H1 (cell line): ENCODE measurements around the gene KANSL3. TPM values are rescaled to one million over a fixed set of nuclear protein-coding genes. Genes with fewer than 3 reads are reported as not detected.

ENCODE experiments used
- CTCF ChIA-PET: fragments of 300-600 bp; sonication (Branson Sonifier 250); formaldehyde crosslinking; loops from one replicate; lab custom pipeline; 2021; ENCODE audit not compliant: partially characterized antibody; lab: Charles Lee
- POLR2A ChIA-PET: fragments of 300-600 bp; sonication (Branson Sonifier 250); formaldehyde crosslinking; loops from one replicate; lab custom pipeline; 2021; ENCODE audit warnings: inconsistent platforms; ENCODE audit not compliant: partially characterized antibody; lab: Charles Lee
- DNase-seq, 2 experiments: peaks; one replicate each; pipeline versions ENCODE4 v3.0.0 to v3.0.0-alpha.2; 2010 to 2022; ENCODE audit warnings: low spot score in 2 of 2, low read depth in 1 of 2, mixed read lengths in 1 of 2
- FAIRE-seq: peaks from 2 replicates; lab custom pipeline; 2011; peaks lifted over from hg19 to GRCh38; lab: Jason Lieb, UNC
- H2AFZ ChIP-seq: 2 replicates; pipeline ENCODE4 v1.8.1; 2012; ENCODE audit warnings: low read length, inconsistent platforms
- H2AK5ac ChIP-seq: 2 replicates; pipeline ENCODE4 v1.6.1; 2013; ENCODE audit warnings: low read depth, low read length
- H2BK120ac ChIP-seq: replicated peaks from 2 replicates; pipeline ENCODE3; 2013; ENCODE audit warnings: low read depth, low read length, inconsistent platforms
- H2BK12ac ChIP-seq: 2 replicates; pipeline ENCODE4 v1.6.1; 2013; ENCODE audit warnings: low read depth, low read length
- H2BK15ac ChIP-seq: 2 replicates; pipeline ENCODE4 v1.6.1; 2013; ENCODE audit warnings: low read length
- H2BK20ac ChIP-seq: 2 replicates; pipeline ENCODE4 v1.6.1; 2013; ENCODE audit warnings: low read length
- H2BK5ac ChIP-seq: 2 replicates; pipeline ENCODE4 v1.6.1; 2013; ENCODE audit warnings: low read depth, low read length
- H3K14ac ChIP-seq: 2 replicates; pipeline ENCODE4 v1.6.1; 2013; ENCODE audit warnings: inconsistent platforms; ENCODE audit not compliant: insufficient read length
- H3K18ac ChIP-seq: 2 replicates; pipeline ENCODE4 v1.6.1; 2013; ENCODE audit warnings: low read length; ENCODE audit errors: extremely low read depth
- H3K23ac ChIP-seq: 2 replicates; pipeline ENCODE4 v1.6.1; 2013; ENCODE audit warnings: inconsistent platforms; ENCODE audit not compliant: insufficient read length
- H3K23me2 ChIP-seq: 2 replicates; pipeline ENCODE4 v1.6.1; 2013; ENCODE audit warnings: low read depth, low read length
- H3K27ac ChIP-seq: 2 replicates; pipeline ENCODE4 v1.6.1; 2011; ENCODE audit warnings: low read depth, low read length, inconsistent platforms
- H3K27me3 ChIP-seq, 4 experiments: replicated peaks in 1 of 4; 1 replicate in 1 of 4; 2 replicates in 3 of 4; pipeline versions ENCODE4 v1.6.1 to v1.8.1; 2011 to 2013; ENCODE audit warnings: low read length in 3 of 4, mild to moderate bottlenecking in 3 of 4, inconsistent platforms in 2 of 4, mixed read lengths in 2 of 4, moderate library complexity in 1 of 4; ENCODE audit not compliant: control insufficient read depth in 3 of 4, insufficient read depth in 3 of 4; ENCODE audit errors: extremely low read depth in 1 of 4
- H3K36me3 ChIP-seq, 4 experiments: 2 replicates each; pipeline versions ENCODE4 v1.6.1 to v1.8.1; 2011 to 2013; ENCODE audit warnings: mild to moderate bottlenecking in 4 of 4, low read length in 3 of 4, moderate library complexity in 2 of 4, control low read depth in 1 of 4, inconsistent platforms in 1 of 4; ENCODE audit not compliant: insufficient read depth in 4 of 4, control insufficient read depth in 2 of 4
- H3K4ac ChIP-seq: replicated peaks from 2 replicates; pipeline ENCODE3; 2013; ENCODE audit warnings: low read length, low read depth, mixed read lengths, inconsistent platforms; ENCODE audit not compliant: insufficient read length
- H3K4me1 ChIP-seq, 4 experiments: replicated peaks in 1 of 4; 1 replicate in 1 of 4; 2 replicates in 3 of 4; pipeline versions ENCODE4 v1.6.1 to v1.8.1; 2011 to 2013; ENCODE audit warnings: low read length in 3 of 4, inconsistent platforms in 2 of 4, mixed read lengths in 1 of 4; ENCODE audit not compliant: insufficient read depth in 4 of 4, control insufficient read depth in 3 of 4
- H3K4me2 ChIP-seq, 2 experiments: 2 replicates each; pipeline versions ENCODE4 v1.6.1 to v1.8.1; 2011 to 2013; ENCODE audit warnings: low read depth in 2 of 2, low read length in 2 of 2, control low read depth in 1 of 2, inconsistent platforms in 1 of 2, mild to moderate bottlenecking in 1 of 2; ENCODE audit not compliant: insufficient read depth in 1 of 2
- H3K4me3 ChIP-seq, 4 experiments: fragments of 200-600, 300-600 bp in 1 of 4; sonication (generic), shearing (Covaris generic), sonication (Bioruptor Twin) in 1 of 4; 2 replicates each; pipeline versions ENCODE4 v1.5.1 to v1.8.1; 2011 to 2016; ENCODE audit warnings: low read length in 4 of 4, low read depth in 3 of 4, control low read depth in 2 of 4, inconsistent platforms in 2 of 4, mild to moderate bottlenecking in 2 of 4, mixed read lengths in 1 of 4, moderate library complexity in 1 of 4; ENCODE audit not compliant: insufficient read depth in 2 of 4; ENCODE audit errors: extremely low read depth in 1 of 4
- H3K56ac ChIP-seq: replicated peaks from 2 replicates; pipeline ENCODE3; 2013; ENCODE audit warnings: low read depth, mild to moderate bottlenecking, mixed read lengths, low read length, inconsistent platforms; ENCODE audit not compliant: insufficient read length
- H3K79me1 ChIP-seq: 2 replicates; pipeline ENCODE4 v1.6.1; 2013; ENCODE audit warnings: low read depth, low read length, control low read depth
- H3K79me2 ChIP-seq, 2 experiments: 2 replicates each; pipeline versions ENCODE4 v1.6.1 to v1.8.1; 2012 to 2013; ENCODE audit warnings: low read length in 2 of 2, mild to moderate bottlenecking in 2 of 2, inconsistent platforms in 1 of 2; ENCODE audit not compliant: insufficient read depth in 2 of 2, control insufficient read depth in 1 of 2
- H3K9ac ChIP-seq, 4 experiments: replicated peaks in 1 of 4; 1 replicate in 1 of 4; 2 replicates in 3 of 4; pipeline versions ENCODE4 v1.6.1 to v1.8.1; 2011 to 2013; ENCODE audit warnings: low read depth in 3 of 4, low read length in 3 of 4, control low read depth in 2 of 4, mild to moderate bottlenecking in 2 of 4, moderate library complexity in 2 of 4, inconsistent platforms in 1 of 4; ENCODE audit errors: extremely low read depth in 1 of 4
- H3K9me3 ChIP-seq, 2 experiments: 2 replicates each; pipeline versions ENCODE4 v1.6.1 to v1.8.1; 2012 to 2013; ENCODE audit warnings: mild to moderate bottlenecking in 2 of 2, moderate library complexity in 2 of 2, control low read depth in 1 of 2, inconsistent platforms in 1 of 2, low read depth in 1 of 2, low read length in 1 of 2, mixed read lengths in 1 of 2; ENCODE audit not compliant: insufficient read depth in 2 of 2
- H4K20me1 ChIP-seq, 2 experiments: replicated peaks in 1 of 2; 2 replicates each; pipeline versions ENCODE3 to v1.8.1; 2011 to 2013; ENCODE audit warnings: inconsistent platforms in 2 of 2, low read length in 2 of 2, mild to moderate bottlenecking in 1 of 2; ENCODE audit not compliant: insufficient read depth in 2 of 2, control insufficient read depth in 1 of 2
- H4K5ac ChIP-seq: 2 replicates; pipeline ENCODE4 v1.6.1; 2013; ENCODE audit warnings: low read length, low read depth, mixed read lengths, inconsistent platforms; ENCODE audit not compliant: insufficient read length
- H4K8ac ChIP-seq: 2 replicates; pipeline ENCODE4 v1.8.0; 2013; ENCODE audit warnings: mild to moderate bottlenecking, moderate library complexity, low read length, inconsistent platforms; ENCODE audit not compliant: insufficient read depth; ENCODE audit errors: extremely low read depth
- H4K91ac ChIP-seq: replicated peaks from 2 replicates; pipeline ENCODE3; 2013; ENCODE audit warnings: low read length, mixed read lengths, inconsistent platforms; ENCODE audit not compliant: insufficient read length
- ASH2L ChIP-seq: fragments of 200-600, 300-600 bp; sonication (generic); IDR thresholded peaks from one replicate; pipeline ENCODE4 v1.7.1; 2017; ENCODE audit warnings: low read length
- CBX5 ChIP-seq: fragments of 300-800, 300-1000 bp; sonication (generic); IDR thresholded peaks from 2 replicates; pipeline ENCODE4 v1.7.1; 2016; ENCODE audit warnings: antibody characterized with exemption, low read length, low read depth
- CHD1 ChIP-seq: IDR thresholded peaks from 2 replicates; pipeline ENCODE4 v1.6.1; 2012; ENCODE audit warnings: low read depth, low read length, improper control_type of control experiment
- CREB1 ChIP-seq: IDR thresholded peaks from 2 replicates; pipeline ENCODE4 v1.6.1; 2012; ENCODE audit warnings: inconsistent platforms
- EGR1 ChIP-seq: IDR thresholded peaks from 2 replicates; pipeline ENCODE4 v1.6.1; 2011; ENCODE audit warnings: low read depth, low read length, borderline replicate concordance
- JUN ChIP-seq: IDR thresholded peaks from 2 replicates; pipeline ENCODE4 v1.6.1; 2011; ENCODE audit warnings: low read depth, mild to moderate bottlenecking, improper control_type of control experiment, low read length
- JUND ChIP-seq: IDR thresholded peaks from 2 replicates; pipeline ENCODE4 v1.6.1; 2011; ENCODE audit warnings: mild to moderate bottlenecking, improper control_type of control experiment, low read length
- PHF8 ChIP-seq: fragments of 200-600 bp; sonication (generic); conservative IDR thresholded peaks from 2 replicates; pipeline ENCODE4 v1.7.1; 2012; ENCODE audit warnings: low read depth, mild to moderate bottlenecking, inconsistent platforms, low read length, moderate library complexity
- POLR2AphosphoS5 ChIP-seq: IDR thresholded peaks from 2 replicates; pipeline ENCODE4 v1.6.1; 2011; ENCODE audit warnings: low read depth, low read length
- RFX5 ChIP-seq: IDR thresholded peaks from 2 replicates; pipeline ENCODE4 v1.6.1; 2011; ENCODE audit warnings: low read depth, low read length, improper control_type of control experiment, borderline replicate concordance
- SP2 ChIP-seq: IDR thresholded peaks from 2 replicates; pipeline ENCODE4 v1.6.1; 2012; ENCODE audit warnings: mild to moderate bottlenecking, low read length, inconsistent platforms
- SRF ChIP-seq: IDR thresholded peaks from 2 replicates; pipeline ENCODE4 v1.6.1; 2011; ENCODE audit warnings: mild to moderate bottlenecking, low read depth, low read length, moderate library complexity
- SUZ12 ChIP-seq: fragments of 200-600 bp; sonication (generic); IDR thresholded peaks from 2 replicates; pipeline ENCODE4 v1.6.1; 2012; ENCODE audit warnings: mild to moderate bottlenecking, inconsistent platforms, low read length, moderate library complexity, mixed read lengths
- WGBS, 2 experiments: shearing (Covaris generic) in 1 of 2; methylation state at CpG; one replicate each; pipeline versions ENCODE4 v1.1.6 to v1.1.7; 2013 to 2015; ENCODE audit warnings: low lambda C conversion rate in 2 of 2, mixed read lengths in 2 of 2, inconsistent platforms in 1 of 2, low coverage in 1 of 2, missing lambda C conversion rate in 1 of 2; ENCODE audit not compliant: insufficient replicate concordance in 2 of 2, insufficient coverage in 1 of 2, insufficient read length in 1 of 2; ENCODE audit errors: extremely low coverage in 1 of 2, missing lambda C conversion rate in 1 of 2; 5-methylcytosine and 5-hydroxymethylcytosine counted together
- polyA plus RNA-seq, 7 experiments: library from polyadenylated mRNA; depleted of rRNA in 3 of 7; stranded (reverse) in 5 of 7; unstranded in 2 of 7; fragments of >200 nt in 5 of 7; fragments of 200-250 nt in 2 of 7; gene quantifications; 1 replicate in 5 of 7; 2 replicates in 1 of 7; 4 replicates in 1 of 7; pipeline versions ENCODE4 v1.2.1 to v1.2.3, GENCODE V29; 2011 to 2013; ENCODE audit warnings: missing spikeins in 2 of 7, mixed read lengths in 2 of 7
- total RNA-seq: library from RNA; stranded (reverse); fragmentation: NEBNext Ultra II Directional; extraction: Animal tissue kit (Norgen Biotek cat#: 25700); gene quantifications from 2 replicates; pipeline ENCODE4 v1.2.1, GENCODE V29; 2021
- TF ChIP-seq, protein P1 (sequence below): IDR thresholded peaks from 2 replicates; pipeline ENCODE4 v1.6.1; 2012; ENCODE audit warnings: inconsistent platforms

The KANSL3 gene
- total and polyA plus RNA-seq, 2 of the 8 experiments (the other 6 are each of a cell fraction or from before 2014, with no cell fraction given) = 19.8 to 31.4 TPM

DNA sequence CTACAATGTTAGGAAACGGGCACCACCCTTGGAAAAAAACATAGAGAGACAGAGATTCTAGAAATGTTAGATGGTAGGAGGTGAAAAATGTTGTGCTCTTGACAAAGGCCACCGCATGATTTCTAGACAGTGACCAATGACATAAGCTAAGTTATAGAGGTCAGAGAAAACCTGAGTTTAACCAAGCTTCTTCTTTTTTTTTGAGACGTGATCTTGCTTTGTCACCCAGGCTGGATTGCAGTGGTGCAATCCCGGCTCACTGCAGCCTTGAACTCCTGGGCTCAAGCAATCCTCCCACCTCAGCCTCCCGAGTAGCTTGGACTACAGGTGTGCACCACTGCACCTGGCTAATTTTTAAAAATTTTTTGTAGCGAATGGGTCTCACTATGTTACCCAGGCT is 17.4 kb upstream of the KANSL3 start:
- Histone ChIP-seq H4K91ac (no peak overlapping the region), H3K36me3 (no peaks in the 10 kb centered on the region), H3K27ac (no peak overlapping the region), H3K18ac (no peak overlapping the region), H2BK5ac (no peak overlapping the region), H3K4me2 (no peak overlapping the region), H3K9me3 (no peaks in the 10 kb centered on the region), H3K4me1 (no peaks in the 10 kb centered on the region), H4K8ac (no peak overlapping the region), H3K9ac (no peak overlapping the region), H3K27me3 (no peaks in the 10 kb centered on the region), H2BK120ac (no peak overlapping the region), H3K56ac (no peak overlapping the region), H2AFZ (no peak overlapping the region), H3K14ac (no peak overlapping the region), H4K5ac (no peak overlapping the region), H2BK20ac (no peak overlapping the region), H3K23ac (no peak overlapping the region), H3K79me2 (no peaks in the 10 kb centered on the region), H4K20me1 (no peaks in the 10 kb centered on the region), H3K79me1 (no peaks in the 10 kb centered on the region), H3K23me2 (no peaks in the 10 kb centered on the region), H3K4me3 (no peak overlapping the region), H2BK12ac (no peak overlapping the region), H3K4ac (no peak overlapping the region), H2BK15ac (no peak overlapping the region), H2AK5ac (no peak overlapping the region)
- ChIA-PET CTCF (no interaction called here), POLR2A (interaction anchor here (0.6 to 1.0 kb wide), 4 partner anchors 10 to 102 kb away, joined by 3 to 4 read pairs (median 3); no protein-coding TSS in a partner anchor)
- no peak for DNase-seq
- no peak for TF ChIP-seq EGR1
- no peak for TF ChIP-seq JUND
- no peak for TF ChIP-seq POLR2AphosphoS5
- no peak for TF ChIP-seq PHF8
- TF ChIP-seq, protein P1, sequence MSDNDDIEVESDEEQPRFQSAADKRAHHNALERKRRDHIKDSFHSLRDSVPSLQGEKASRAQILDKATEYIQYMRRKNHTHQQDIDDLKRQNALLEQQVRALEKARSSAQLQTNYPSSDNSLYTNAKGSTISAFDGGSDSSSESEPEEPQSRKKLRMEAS = no peak
- TF ChIP-seq SP2 = no peak
- TF ChIP-seq CREB1 = no peak
- TF ChIP-seq JUN = no peak
- TF ChIP-seq RFX5 = no peak
- no peak for TF ChIP-seq CHD1
- TF ChIP-seq SRF = no peak
- TF ChIP-seq ASH2L = no peak
- no peak for TF ChIP-seq SUZ12
- TF ChIP-seq CBX5 = no peak
- no peak for FAIRE-seq
- 95% methylated on average over 6 of the region's 6 CpGs; no CpG with 5 or more reads in 1 of the 2 experiments for WGBS, 2 experiments
